ENCODE results near the gene SYT1.

GRCh38 chr12:79347866-79348265, 483.3 kb downstream of the SYT1 start:
- TF ChIP-seq ZNF274 (IDR thresholded peaks at IDR 0.05; ENCODE audit: low read length) (no peak), ZNF274 (tag by site-specific recombination; IDR thresholded peaks at IDR 0.05; ENCODE audit: borderline replicate concordance) (no peak), YY1 (tag by site-specific recombination; IDR thresholded peaks at IDR 0.05) (no peak), TCF7L2 (IDR thresholded peaks at IDR 0.05; ENCODE audit: borderline replicate concordance, low read depth, low read length) (no peak), ZNF175 (tag by site-specific recombination; IDR thresholded peaks at IDR 0.05) (no peak), ZNF670 (tag by site-specific recombination; IDR thresholded peaks at IDR 0.05; ENCODE audit: low read depth) (no peak), ZNF174 (tag by site-specific recombination; IDR thresholded peaks at IDR 0.05) (no peak), ZNF416 (tag by site-specific recombination; IDR thresholded peaks at IDR 0.05) (no peak), ZNF221 (tag by site-specific recombination; IDR thresholded peaks at IDR 0.05; ENCODE audit: borderline replicate concordance) (no peak), ZNF10 (tag by site-specific recombination; IDR thresholded peaks at IDR 0.05) (no peak), ZBTB1 (tag by site-specific recombination; IDR thresholded peaks at IDR 0.05) (no peak)
- TF ChIP-seq, protein P1, sequence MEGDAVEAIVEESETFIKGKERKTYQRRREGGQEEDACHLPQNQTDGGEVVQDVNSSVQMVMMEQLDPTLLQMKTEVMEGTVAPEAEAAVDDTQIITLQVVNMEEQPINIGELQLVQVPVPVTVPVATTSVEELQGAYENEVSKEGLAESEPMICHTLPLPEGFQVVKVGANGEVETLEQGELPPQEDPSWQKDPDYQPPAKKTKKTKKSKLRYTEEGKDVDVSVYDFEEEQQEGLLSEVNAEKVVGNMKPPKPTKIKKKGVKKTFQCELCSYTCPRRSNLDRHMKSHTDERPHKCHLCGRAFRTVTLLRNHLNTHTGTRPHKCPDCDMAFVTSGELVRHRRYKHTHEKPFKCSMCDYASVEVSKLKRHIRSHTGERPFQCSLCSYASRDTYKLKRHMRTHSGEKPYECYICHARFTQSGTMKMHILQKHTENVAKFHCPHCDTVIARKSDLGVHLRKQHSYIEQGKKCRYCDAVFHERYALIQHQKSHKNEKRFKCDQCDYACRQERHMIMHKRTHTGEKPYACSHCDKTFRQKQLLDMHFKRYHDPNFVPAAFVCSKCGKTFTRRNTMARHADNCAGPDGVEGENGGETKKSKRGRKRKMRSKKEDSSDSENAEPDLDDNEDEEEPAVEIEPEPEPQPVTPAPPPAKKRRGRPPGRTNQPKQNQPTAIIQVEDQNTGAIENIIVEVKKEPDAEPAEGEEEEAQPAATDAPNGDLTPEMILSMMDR (tag by site-specific recombination; IDR thresholded peaks at IDR 0.05), result no peak

All from HEK293 (cell line).